Erythroblast (primary cell): Measurements from ENCODE around the gene BRCA1.
A peak's percentile ranks its signal among the peaks of the same experiment; 100 is the strongest.

Source experiments
- DNase-seq, 2 experiments: peaks; one replicate each; lab custom pipeline; 2025; lab: John Stamatoyannopoulos, UW
- GATA1 ChIP-seq: IDR thresholded peaks from 2 replicates; pipeline ENCODE4 v1.6.1; 2011; ENCODE audit warnings: low read depth, mild to moderate bottlenecking, control low read depth, low read length, moderate library complexity
- POLR2A ChIP-seq: IDR thresholded peaks from 2 replicates; pipeline ENCODE4 v1.6.1; 2011; ENCODE audit warnings: mild to moderate bottlenecking, low read length

BRCA1 gene

DNA sequence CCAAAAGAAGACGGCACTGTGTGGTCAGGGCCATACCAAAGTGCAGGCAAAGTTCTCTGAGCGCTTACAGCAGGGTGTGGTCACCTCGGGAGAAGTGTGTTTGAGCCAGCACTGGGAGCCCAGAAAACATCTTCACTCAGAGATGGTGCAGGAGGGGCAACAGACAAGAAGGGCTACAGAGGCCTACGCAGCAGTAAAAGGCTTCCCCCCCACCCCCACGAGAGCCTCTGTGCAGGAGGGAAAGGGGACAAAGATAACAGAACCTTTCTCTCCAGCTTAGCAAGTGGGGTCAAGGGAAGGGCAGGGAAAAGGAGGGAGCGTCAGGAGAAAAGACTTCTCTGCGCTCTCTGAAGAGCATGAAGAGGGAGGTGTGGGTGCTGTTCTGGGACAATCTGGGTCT, 105.7 kb downstream of the BRCA1 start:
- TF ChIP-seq POLR2A (no peak), GATA1 (no peak)
- peak; percentile 57 to 59 for DNase-seq

DNA sequence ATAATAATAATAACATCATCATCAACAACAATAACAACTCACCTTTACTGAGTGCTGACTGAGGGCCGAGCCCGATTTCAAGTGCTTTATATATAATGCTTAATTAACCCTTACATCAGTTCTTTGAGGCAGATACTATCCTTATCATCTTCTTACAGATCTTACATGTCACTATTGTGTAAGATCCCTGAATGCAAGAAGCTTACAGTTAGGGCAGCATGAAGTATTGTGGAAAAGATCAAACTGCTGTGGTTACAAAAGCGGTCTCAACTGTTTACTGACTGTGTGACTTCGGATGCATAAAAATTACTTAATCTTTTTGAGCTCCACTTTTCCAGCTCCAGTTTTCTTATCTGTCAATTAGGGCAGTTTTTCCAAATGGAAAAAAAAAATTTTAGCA, 106.2 kb downstream of the BRCA1 start:
- peak; percentile 47 to 71 for DNase-seq
- TF ChIP-seq POLR2A (no peak), GATA1 (no peak)

DNA sequence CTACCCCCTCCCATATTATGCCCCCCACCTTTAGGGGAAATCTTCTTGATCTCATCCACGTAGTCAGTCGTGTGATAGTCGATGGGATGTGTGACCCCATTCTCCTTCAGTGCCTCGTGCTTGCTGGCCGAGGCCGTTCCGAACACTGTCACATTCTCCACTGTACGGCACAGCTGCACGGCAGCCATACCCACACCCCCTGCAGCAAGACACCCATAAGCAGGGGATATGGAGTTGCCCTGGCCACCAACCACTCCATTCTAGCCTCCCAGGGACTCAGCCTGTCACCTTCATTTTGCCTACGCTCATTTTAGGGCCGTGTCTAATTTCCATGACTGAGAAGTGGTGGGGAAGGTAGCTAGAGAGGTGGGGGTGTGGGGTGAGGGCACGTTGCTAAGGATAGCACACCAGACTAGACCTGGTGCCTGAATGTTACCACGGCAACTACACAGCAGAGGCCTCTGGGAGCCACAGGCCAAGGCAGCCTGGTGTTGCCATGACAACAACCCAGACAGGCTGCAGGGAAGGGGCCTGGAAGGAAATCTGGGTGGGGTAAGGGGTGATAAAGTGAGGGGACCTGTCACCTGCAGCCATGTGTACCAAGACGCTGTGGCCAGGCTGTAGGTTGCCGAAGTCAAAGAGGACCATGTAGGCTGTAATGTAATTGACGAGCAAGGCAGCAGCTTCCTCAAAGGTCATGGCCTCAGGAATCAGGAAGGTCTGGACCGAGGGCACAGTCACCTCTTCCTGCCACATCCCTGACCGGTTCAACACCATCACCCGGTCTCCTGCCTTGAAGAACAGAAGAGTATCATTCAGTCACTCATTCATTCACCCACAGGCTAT, 106.9 kb downstream of the BRCA1 start:
- TF ChIP-seq POLR2A (no peak), GATA1 (no peak)
- peak; percentile 31 to 57 for DNase-seq

DNA sequence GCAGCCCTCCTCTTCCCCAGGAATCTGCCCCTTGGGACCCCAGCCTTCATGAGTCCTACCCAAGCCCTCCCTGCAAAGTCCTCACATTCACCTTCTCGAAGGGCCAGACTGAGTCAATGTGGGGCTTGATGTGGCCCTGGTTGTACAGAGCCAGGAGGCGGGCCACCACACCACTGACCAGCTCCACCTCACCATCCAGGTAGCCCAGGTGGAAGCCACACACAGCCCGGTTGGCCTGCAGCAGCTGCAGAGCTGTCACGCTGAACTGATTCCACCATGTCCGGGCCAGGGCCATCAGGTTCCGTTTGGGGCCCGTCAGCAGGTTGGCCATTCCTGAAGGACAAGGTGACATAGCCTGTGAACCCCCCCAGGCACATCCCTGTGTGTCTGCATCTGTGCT, 108.9 kb downstream of the BRCA1 start:
- DNase-seq: no peak
- no peak for TF ChIP-seq GATA1
- TF ChIP-seq POLR2A: no peak

- no peak for DNase-seq
- no peak for TF ChIP-seq POLR2A
- no peak for TF ChIP-seq GATA1
Observed at GRCh38 chr17:43015579-43015978, 109.6 kb downstream of the BRCA1 start.

DNA sequence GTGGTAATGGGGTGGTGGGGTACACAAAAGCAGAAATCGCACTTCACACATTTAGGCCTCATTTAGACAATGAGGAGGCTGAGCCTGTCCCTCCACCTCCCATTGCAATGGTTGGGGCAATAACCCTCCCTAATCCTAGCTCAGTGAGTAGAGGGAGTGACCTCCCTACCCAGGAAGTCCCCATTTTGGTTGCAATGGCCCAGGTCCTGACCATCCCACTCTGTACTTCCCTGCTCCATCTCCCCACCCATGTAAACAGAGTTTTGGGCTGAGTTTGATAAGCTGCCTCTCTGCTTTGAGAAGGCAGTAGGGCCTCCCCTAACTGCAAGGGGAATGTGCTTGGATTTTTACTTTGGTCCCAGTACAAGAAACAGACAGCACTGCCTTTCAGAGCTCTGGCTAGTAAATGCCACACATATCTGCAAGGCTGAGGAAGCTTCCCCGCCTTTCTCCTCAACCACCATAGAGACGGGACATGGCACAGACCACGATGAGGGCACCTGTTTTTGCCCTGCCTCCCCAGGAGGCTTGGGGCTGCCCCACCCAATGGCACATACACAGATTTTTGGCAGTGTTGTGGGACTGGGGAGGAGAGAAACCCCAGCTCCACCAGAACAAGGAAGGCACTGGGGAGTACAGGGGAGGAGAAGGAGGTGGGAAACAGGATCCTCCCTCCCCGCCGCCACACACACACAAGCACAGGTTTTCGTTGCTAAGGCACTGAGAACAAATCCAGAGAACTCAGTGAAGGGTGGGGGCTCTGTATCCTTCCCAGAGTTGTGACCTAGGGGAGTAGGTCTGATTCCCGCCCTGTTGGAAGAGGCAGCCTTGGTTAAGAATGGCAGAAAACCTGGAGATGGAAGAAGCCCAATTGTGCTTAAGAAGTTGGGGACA, 110.3 kb downstream of the BRCA1 start:
- no peak for TF ChIP-seq POLR2A
- no peak for TF ChIP-seq GATA1
- DNase-seq: no peak

DNA sequence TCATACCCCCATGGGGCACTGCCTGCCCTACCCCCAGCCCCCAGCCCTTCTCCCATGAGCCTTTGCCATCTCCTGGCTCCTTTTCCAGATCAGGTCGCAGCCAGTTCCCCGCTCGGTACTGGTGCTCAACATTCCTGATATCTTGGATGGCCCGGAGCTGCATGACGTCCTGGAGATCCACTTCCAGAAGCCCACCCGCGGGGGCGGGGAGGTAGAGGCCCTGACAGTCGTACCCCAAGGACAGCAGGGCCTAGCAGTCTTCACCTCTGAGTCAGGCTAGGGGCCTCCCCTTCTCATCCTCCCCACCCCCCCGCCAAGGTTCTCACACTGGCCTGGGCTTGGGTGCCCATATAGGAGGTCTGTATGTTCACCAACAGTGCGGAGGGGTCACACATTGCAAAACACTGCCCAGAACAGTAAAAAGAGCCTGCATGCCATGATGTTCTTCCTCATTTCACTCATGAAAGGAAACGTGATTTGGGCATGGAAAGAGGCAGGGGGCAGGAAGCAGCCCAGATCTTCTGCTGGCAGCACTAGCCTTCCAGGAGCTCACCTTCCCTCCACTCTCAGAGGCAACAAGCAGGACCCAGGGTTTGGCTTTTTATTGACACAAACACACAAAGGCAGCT, 111.0 kb downstream of the BRCA1 start:
- DNase-seq: no peak
- TF ChIP-seq GATA1 (no peak), POLR2A (no peak)

DNA sequence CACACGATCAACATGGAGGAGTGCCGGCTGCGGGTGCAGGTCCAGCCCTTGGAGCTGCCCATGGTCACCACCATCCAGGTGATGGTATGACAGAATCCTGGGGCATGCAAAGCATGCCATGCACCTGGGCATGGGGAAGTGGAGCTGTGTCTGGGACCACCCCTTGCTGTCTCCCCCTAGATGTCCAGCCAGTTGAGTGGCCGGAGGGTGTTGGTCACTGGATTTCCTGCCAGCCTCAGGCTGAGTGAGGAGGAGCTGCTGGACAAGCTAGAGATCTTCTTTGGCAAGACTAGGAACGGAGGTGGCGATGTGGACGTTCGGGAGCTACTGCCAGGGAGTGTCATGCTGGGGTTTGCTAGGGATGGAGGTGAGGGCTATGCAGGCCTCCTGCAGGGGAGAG, 111.9 kb downstream of the BRCA1 start:
- DNase-seq: no peak

DNA sequence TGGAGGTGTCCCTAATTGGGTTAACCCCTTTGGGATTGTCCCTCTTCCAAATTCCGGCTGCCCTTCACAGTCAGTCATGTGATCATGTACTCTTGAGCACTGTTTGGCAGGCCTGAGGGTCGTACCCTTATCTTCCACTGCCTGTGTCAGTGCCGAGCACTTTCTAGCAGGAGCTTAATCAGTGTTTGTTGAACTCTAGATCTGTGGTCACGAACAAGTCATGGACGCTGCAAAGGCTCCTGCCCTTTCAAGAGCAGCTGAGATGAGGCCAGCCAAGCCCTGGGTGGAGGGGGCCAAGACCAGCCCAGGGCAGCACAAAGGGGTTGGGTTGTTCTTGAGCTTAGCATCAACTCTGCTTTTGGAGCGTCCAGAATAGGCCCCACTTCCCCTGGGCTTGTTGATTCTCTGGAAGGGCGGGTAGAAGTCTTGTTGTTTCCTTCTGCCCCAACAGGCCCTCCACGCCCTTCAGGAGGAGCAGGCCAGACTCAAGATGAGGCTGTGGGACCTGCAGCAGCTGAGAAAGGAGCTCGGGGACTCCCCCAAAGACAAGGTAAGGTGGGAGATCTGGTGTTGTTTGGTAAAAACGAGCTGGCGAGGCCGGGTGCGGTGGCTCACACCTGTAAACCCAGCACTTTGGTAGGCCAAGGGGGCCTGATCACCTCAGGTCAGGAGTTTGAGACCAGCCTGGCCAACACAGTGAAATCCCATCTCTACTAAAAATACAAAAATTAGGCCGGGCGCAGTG, 113.3 kb downstream of the BRCA1 start:
- TF ChIP-seq POLR2A: no peak
- TF ChIP-seq GATA1: no peak
- peak; percentile 55 to 81 for DNase-seq

More for the DNA sequence above, 111.9 kb downstream of the BRCA1 start:
- TF ChIP-seq GATA1 (no peak), POLR2A (no peak)

- DNase-seq: peak; percentile 28 to 48
- TF ChIP-seq POLR2A: no peak
- no peak for TF ChIP-seq GATA1
Observed at GRCh38 chr17:43010667-43011308, 114.4 kb downstream of the BRCA1 start.

GRCh38 chr17:43006639-43007551, 118.3 kb downstream of the BRCA1 start, which contains the start of gene IFI35:
Gene IFI35 (plus strand): TSS chr17:43006784. CDS start chr17:43006948, 164 bp downstream.
- peak; percentile 89 to 92 for DNase-seq
- TF ChIP-seq POLR2A (peak; percentile 67), GATA1 (no peak)
